Measurements from ENCODE around the gene NCS1. TPM values are rescaled to one million over a fixed set of nuclear protein-coding genes. Genes with fewer than 3 reads are reported as not detected.

The NCS1 gene
- total and polyA plus RNA-seq, 2 of the 8 experiments (the other 6 are each of a cell fraction or from before 2014, with no cell fraction given) = 34.7 to 47.6 TPM

GRCh38 chr9:130139251-130139650 is 33.0 kb upstream of the NCS1 start:
- TF ChIP-seq ASH2L (IDR thresholded peaks at IDR 0.05; ENCODE audit: low read length) (no peak), EZH2 (IDR thresholded peaks at IDR 0.05; ENCODE audit: low read depth, low read length, severe bottlenecking) (no peak), MAX (IDR thresholded peaks at IDR 0.05) (no peak)
- Histone ChIP-seq H4K8ac (ENCODE audit: extremely low read depth, insufficient read depth, low read length) (no peak overlapping the region), H2BK5ac (ENCODE audit: low read depth, low read length) (no peak overlapping the region), H3K56ac (replicated peaks; ENCODE audit: insufficient read length, low read depth, low read length) (no peak overlapping the region), H2BK20ac (ENCODE audit: low read length) (no peak overlapping the region), H3K23me2 (ENCODE audit: low read depth, low read length) (no peaks in the 10 kb centered on the region), H2BK12ac (ENCODE audit: low read depth, low read length) (no peak overlapping the region), H3K27ac (ENCODE audit: low read depth, low read length) (no peak overlapping the region), H3K9ac (replicated peaks in 1 of 4; ENCODE audit: extremely low read depth in 1 of 4, low read depth in 3 of 4, low read length in 3 of 4) (no peak overlapping the region), H3K4ac (replicated peaks; ENCODE audit: insufficient read length, low read depth, low read length) (no peak overlapping the region), H2BK120ac (replicated peaks; ENCODE audit: low read depth, low read length) (no peak overlapping the region), H4K5ac (ENCODE audit: insufficient read length, low read depth, low read length) (no peak overlapping the region), H2AFZ (ENCODE audit: low read length) (no peak overlapping the region), H2BK15ac (ENCODE audit: low read length) (no peak overlapping the region), H3K4me3 (ENCODE audit: extremely low read depth in 1 of 4, insufficient read depth in 2 of 4, low read depth in 3 of 4, low read length in 4 of 4) (no peak overlapping the region), H3K9me3 (ENCODE audit: insufficient read depth in 2 of 2, low read depth in 1 of 2, low read length in 1 of 2) (no peaks in the 10 kb centered on the region), H3K23ac (ENCODE audit: insufficient read length) (no peak overlapping the region), H3K18ac (ENCODE audit: extremely low read depth, low read length) (no peak overlapping the region), H4K20me1 (replicated peaks in 1 of 2; ENCODE audit: control insufficient read depth in 1 of 2, insufficient read depth in 2 of 2, low read length in 2 of 2) (no peaks in the 10 kb centered on the region), H3K27me3 (replicated peaks in 1 of 4; ENCODE audit: control insufficient read depth in 3 of 4, extremely low read depth in 1 of 4, insufficient read depth in 3 of 4, low read length in 3 of 4) (no peaks in the 10 kb centered on the region; a peak in 1 of 7 replicates), H2AK5ac (ENCODE audit: low read depth, low read length) (no peak overlapping the region), H3K79me1 (ENCODE audit: low read depth, low read length) (no peaks in the 10 kb centered on the region), H3K4me1 (replicated peaks in 1 of 4; ENCODE audit: control insufficient read depth in 3 of 4, insufficient read depth in 4 of 4, low read length in 3 of 4) (peaks cover 13 to 29% (median 19%) of the 10 kb centered on the region in 4 experiments), H3K79me2 (ENCODE audit: control insufficient read depth in 1 of 2, insufficient read depth in 2 of 2, low read length in 2 of 2) (no peaks in the 10 kb centered on the region), H3K4me2 (ENCODE audit: insufficient read depth in 1 of 2, low read depth in 2 of 2, low read length in 2 of 2) (no peak overlapping the region), H3K14ac (ENCODE audit: insufficient read length) (no peak overlapping the region), H4K91ac (replicated peaks; ENCODE audit: insufficient read length, low read length) (no peak overlapping the region), H3K36me3 (ENCODE audit: control insufficient read depth in 2 of 4, insufficient read depth in 4 of 4, low read length in 3 of 4) (no peaks in the 10 kb centered on the region)
- CTCF ChIA-PET (ENCODE audit: partially characterized antibody) = interaction anchor here (0.6 to 1.4 kb wide), 5 partner anchors 17 to 182 kb away, joined by 3 to 5 read pairs (median 4); no protein-coding TSS in a partner anchor
- POLR2A ChIA-PET (ENCODE audit: partially characterized antibody) = no interaction called here
- FAIRE-seq = no peak
- 93% methylated on average over 10 of the region's 10 CpGs; no CpG with 5 or more reads in 1 of the 2 experiments for WGBS, 2 experiments (ENCODE audit: extremely low coverage in 1 of 2, insufficient coverage in 1 of 2, insufficient read length in 1 of 2, insufficient replicate concordance in 2 of 2, low coverage in 1 of 2, low lambda C conversion rate in 2 of 2, missing lambda C conversion rate in 1 of 2)
- no peak for DNase-seq (ENCODE audit: low read depth in 1 of 2, low spot score in 2 of 2)

Measured in H1 (cell line).